Measurements from ENCODE around the gene ZNF692.

Gene ZNF692

GRCh38 chr1:248849637-248850036 is 9.2 kb downstream of the ZNF692 start:
- H3K9me3 Mint-ChIP-seq = no peaks in the 10 kb centered on the region
- H3K27ac Mint-ChIP-seq = no peak overlapping the region
- no peak for TF ChIP-seq CTCF (IDR thresholded peaks at IDR 0.05; ENCODE audit: unreplicated experiment in 3 of 3)
- H3K4me3 Mint-ChIP-seq = no peak overlapping the region
- no peaks in the 10 kb centered on the region for H3K4me1 Mint-ChIP-seq
- no peaks in the 10 kb centered on the region for H3K27me3 Mint-ChIP-seq (ENCODE audit: low read depth)
- peaks cover 35% of the 10 kb centered on the region for H3K36me3 Mint-ChIP-seq (ENCODE audit: low read depth)

GRCh38 chr1:248849152-248849551 is 9.7 kb downstream of the ZNF692 start:
- no peak overlapping the region for H3K4me3 Mint-ChIP-seq
- H3K36me3 Mint-ChIP-seq (ENCODE audit: low read depth) = peaks cover 30% of the 10 kb centered on the region
- no peak for TF ChIP-seq CTCF (IDR thresholded peaks at IDR 0.05; ENCODE audit: unreplicated experiment in 3 of 3)
- H3K27me3 Mint-ChIP-seq (ENCODE audit: low read depth) = no peaks in the 10 kb centered on the region
- H3K27ac Mint-ChIP-seq = no peak overlapping the region
- H3K9me3 Mint-ChIP-seq = no peaks in the 10 kb centered on the region
- no peaks in the 10 kb centered on the region for H3K4me1 Mint-ChIP-seq

- H3K9me3 Mint-ChIP-seq = no peaks in the 10 kb centered on the region
- H3K4me1 Mint-ChIP-seq = no peaks in the 10 kb centered on the region
- no peak overlapping the region for H3K4me3 Mint-ChIP-seq
- H3K36me3 Mint-ChIP-seq (ENCODE audit: low read depth) = peaks cover 27% of the 10 kb centered on the region
- H3K27ac Mint-ChIP-seq = no peak overlapping the region
- no peaks in the 10 kb centered on the region for H3K27me3 Mint-ChIP-seq (ENCODE audit: low read depth)
- TF ChIP-seq CTCF (IDR thresholded peaks at IDR 0.05; ENCODE audit: unreplicated experiment in 3 of 3) = no peak
Measured at GRCh38 chr1:248848602-248849001, 10.3 kb downstream of the ZNF692 start.

DNA sequence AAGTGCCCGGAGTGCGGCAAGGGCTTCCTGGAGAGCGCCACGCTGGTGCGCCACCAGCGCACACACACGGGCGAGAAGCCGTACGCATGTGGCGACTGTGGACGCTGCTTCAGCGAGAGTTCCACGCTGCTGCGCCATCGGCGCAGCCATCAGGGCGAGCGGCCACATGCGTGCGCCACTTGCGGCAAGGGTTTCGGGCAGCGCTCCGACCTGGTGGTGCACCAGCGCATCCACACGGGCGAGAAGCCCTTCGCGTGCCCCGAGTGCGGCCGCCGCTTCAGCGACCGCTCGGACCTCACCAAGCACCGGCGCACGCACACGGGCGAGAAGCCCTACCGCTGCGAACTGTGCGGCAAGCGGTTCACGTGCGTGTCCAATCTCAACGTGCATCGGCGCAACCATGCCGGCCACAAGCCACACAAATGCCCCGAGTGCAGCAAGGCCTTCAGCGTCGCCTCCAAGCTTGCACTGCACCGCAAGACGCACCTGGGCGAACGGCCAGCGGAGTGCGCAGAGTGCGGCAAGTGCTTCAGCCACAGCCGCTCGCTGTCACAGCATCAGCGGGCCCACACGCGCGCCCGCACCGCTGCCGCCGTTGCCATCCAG is 10.8 kb downstream of the ZNF692 start:
- no peak for TF ChIP-seq CTCF (IDR thresholded peaks at IDR 0.05; ENCODE audit: unreplicated experiment in 3 of 3)

DNA sequence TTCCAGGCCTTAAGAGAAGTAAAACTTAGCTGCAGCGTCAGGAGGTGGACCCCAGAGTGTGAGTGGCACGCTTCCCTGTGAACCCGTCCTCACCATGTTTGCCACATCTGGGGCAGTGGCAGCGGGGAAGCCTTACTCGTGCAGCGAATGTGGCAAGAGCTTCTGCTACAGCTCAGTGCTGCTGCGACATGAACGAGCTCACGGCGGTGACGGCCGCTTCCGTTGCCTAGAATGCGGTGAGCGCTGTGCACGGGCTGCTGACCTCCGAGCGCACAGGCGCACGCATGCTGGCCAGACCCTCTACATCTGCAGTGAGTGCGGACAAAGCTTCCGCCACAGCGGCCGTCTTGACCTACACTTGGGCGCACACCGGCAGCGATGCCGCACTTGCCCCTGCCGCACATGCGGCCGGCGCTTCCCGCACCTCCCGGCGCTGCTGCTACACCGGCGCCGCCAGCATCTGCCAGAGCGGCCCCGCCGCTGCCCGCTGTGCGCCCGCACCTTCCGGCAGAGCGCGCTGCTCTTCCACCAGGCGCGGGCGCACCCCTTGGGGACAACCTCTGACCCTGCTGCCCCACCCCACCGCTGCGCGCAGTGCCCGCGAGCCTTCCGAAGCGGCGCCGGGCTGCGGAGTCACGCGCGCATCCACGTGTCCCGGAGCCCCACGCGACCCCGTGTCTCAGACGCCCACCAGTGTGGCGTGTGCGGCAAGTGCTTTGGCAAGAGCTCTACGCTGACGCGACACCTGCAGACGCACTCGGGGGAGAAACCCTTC is 11.5 kb downstream of the ZNF692 start:
- no peaks in the 10 kb centered on the region for H3K27me3 Mint-ChIP-seq (ENCODE audit: low read depth)
- peaks cover 2% of the 10 kb centered on the region for H3K4me1 Mint-ChIP-seq
- TF ChIP-seq CTCF (IDR thresholded peaks at IDR 0.05; ENCODE audit: unreplicated experiment in 3 of 3) = no peak
- no peak overlapping the region for H3K4me3 Mint-ChIP-seq
- H3K27ac Mint-ChIP-seq = no peak overlapping the region
- no peaks in the 10 kb centered on the region for H3K9me3 Mint-ChIP-seq
- peaks cover 27% of the 10 kb centered on the region for H3K36me3 Mint-ChIP-seq (ENCODE audit: low read depth)

More for the DNA sequence above, 10.8 kb downstream of the ZNF692 start:
- H3K4me1 Mint-ChIP-seq = no peaks in the 10 kb centered on the region
- peaks cover 27% of the 10 kb centered on the region for H3K36me3 Mint-ChIP-seq (ENCODE audit: low read depth)
- no peak overlapping the region for H3K27ac Mint-ChIP-seq
- no peaks in the 10 kb centered on the region for H3K27me3 Mint-ChIP-seq (ENCODE audit: low read depth)
- H3K9me3 Mint-ChIP-seq = no peaks in the 10 kb centered on the region
- no peak overlapping the region for H3K4me3 Mint-ChIP-seq

DNA sequence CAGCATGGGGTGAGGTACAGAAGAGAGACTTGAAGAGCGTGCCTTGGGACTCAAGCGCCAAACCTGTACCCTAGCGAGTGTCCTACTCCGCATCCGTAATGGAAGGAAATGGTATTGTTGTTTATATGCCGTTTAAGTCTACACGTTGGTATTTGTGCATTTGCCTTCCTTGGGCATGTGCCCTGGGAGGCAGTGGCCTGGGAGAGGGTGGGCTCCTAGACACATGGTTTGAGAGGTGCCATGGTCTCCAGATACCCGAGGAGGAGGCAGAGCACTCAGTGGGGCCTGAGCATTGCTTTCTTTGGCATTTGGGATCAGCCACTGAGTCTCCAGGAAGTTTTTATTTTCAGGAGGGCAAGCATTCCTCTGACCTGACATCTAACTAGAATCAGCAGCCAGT is 14.4 kb downstream of the ZNF692 start:
- peaks cover 23% of the 10 kb centered on the region for H3K36me3 Mint-ChIP-seq (ENCODE audit: low read depth)
- no peak for TF ChIP-seq CTCF (IDR thresholded peaks at IDR 0.05; ENCODE audit: unreplicated experiment in 3 of 3)
- no peak overlapping the region for H3K27ac Mint-ChIP-seq
- peaks cover 14% of the 10 kb centered on the region for H3K4me1 Mint-ChIP-seq
- H3K27me3 Mint-ChIP-seq (ENCODE audit: low read depth) = no peaks in the 10 kb centered on the region
- H3K9me3 Mint-ChIP-seq = no peaks in the 10 kb centered on the region
- no peak overlapping the region for H3K4me3 Mint-ChIP-seq
